OCI-M1 (cell line): ENCODE results near the gene KIF2C.
"Not testable (repeated sequence)": the region's sequence is repeated elsewhere in the genome, so short reads cannot be mapped to it uniquely, and the experiment has no call there.

ENCODE experiments used
- DNase-seq: peaks from one replicate; lab custom pipeline; 2025; lab: John Stamatoyannopoulos, UW

KIF2C gene

DNA sequence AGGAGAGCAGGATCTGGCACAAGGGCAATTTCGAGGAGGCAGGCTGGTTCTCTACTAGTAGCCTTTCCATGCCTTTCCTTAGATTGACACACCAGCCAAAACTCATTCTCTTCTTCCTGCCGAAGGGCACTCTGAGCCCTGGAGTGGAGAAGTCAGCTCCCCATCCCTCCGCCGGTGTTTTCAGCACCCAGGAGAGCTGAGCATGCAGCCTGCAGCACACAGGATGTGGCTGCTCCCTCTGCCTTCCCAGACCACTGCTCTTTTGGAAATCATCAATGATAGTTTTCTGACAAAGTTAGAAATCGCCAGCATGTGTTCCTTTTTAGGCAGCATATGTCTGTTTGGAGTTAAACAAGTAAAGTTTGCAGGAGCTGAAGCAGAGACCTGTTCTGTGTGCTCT, 20.3 kb upstream of the KIF2C start:
- DNase-seq, result no peak

DNA sequence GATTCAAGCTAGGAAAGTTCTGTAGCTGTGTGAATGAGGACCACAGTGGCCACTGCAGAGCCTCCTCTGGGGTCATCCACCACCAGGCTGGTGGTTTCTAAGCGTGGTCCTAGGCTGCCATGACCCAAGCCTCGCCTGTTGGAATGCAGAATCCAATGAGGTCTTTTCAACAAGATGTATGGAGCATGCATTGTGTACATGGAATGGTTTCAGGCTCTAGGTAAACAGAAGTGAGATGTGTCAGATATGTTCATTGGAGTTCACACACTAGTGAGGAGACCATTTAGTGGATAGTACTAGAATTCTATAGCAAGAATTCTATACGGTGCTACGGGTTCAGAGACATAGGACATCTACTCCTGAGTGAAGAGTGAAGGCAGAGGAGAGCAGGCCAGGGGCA, 19.4 kb upstream of the KIF2C start:
- no peak for DNase-seq

DNA sequence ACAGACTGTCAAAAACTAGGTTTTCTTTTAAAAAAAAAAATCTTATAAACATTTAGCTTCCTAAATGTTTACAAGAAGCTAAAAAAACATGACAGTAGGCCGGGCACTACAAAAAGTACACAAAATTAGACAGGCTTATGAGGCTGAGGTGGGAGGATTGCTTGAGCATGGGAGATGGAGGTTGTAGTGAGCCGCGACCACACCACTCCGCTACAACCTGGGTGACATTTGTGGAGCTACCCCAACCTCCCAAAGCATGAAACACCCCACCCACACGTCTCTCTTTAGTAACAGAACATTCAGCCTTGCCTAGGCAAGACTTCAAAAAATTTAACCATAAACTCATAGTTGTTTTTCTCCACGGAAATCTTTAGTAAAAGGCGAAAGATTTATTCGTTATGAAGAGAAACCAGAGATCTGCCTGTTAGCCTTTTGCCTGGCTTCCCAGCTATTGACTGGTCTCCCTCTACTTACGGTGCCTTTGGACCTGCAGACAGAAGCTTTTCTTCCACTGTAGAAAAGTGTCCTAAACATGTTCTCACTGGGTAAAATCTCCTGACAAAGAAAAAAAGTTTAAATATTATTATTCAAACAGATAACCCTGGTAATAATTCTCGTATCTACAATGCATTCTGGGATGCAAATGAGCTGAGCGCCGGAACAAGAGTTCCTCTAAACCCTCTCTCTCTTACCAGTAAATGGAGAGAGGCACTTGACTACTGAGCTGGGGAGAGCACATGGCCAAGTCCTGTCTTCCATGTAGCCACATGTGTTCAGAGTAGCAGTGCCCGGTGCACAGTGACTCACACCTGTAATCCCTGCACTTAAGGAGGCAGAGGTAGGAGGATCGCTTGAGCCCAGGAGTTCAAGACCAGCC, 17.9 kb upstream of the KIF2C start:
- DNase-seq, result peak; percentile 98

DNA sequence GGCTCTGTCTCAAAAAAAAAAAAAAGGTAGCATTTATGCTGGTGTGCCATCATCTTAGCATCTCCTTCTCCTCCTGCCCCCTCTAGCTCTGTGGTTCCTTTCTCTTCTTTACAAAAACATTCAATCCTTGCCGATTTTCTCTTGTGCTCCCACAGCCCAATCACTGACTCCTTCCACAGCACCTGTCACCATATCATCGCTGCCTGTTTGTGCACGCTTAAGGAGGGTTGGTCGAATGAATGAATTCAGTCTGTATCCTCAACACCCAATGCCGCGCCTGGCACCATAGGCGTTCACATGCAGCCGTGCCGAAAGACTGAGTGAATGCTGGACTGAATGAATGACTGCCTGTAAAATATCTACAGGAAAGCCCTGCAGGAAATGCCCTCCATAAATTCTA, 16.6 kb upstream of the KIF2C start:
- no peak for DNase-seq

DNA sequence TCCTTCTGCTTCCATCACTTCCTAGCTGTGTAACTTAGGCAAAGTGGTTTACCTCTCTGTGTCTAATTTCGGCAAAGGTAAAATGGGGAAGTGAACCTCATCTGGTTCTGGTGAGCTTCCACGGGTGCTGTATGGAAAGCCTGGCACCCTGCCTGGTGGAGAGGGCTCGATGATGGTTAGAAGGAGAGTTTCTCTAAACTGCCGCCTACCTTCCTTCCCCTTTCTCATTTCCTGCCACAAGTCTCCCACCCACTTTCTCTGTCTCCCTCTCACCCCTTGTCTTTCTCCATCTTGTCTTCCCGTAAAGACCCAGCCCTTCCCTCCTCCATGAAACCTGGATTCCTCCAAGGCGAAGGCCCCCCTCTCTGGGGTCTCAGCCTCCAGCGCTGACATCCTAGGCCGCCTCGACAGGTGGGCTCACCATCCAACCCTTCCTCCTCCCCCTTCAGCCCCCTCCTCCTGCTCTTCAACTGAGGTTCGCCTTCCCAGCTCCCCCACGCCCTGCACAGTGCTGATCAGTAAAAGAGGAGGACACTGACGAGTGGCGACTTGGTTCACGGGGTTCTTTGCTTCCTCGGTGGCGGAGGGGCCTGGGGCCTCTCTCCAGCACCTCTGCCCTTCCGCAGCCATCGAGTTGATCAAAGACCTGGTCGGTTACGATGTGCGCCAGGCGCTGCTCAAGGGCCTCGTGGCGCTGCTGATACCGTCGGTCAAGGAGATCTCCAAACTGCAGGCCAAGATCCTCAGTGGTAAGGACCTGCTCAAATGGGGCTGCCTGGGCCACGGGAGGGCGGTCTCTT, 15.9 kb upstream of the KIF2C start:
- peak; percentile 69 for DNase-seq

DNA sequence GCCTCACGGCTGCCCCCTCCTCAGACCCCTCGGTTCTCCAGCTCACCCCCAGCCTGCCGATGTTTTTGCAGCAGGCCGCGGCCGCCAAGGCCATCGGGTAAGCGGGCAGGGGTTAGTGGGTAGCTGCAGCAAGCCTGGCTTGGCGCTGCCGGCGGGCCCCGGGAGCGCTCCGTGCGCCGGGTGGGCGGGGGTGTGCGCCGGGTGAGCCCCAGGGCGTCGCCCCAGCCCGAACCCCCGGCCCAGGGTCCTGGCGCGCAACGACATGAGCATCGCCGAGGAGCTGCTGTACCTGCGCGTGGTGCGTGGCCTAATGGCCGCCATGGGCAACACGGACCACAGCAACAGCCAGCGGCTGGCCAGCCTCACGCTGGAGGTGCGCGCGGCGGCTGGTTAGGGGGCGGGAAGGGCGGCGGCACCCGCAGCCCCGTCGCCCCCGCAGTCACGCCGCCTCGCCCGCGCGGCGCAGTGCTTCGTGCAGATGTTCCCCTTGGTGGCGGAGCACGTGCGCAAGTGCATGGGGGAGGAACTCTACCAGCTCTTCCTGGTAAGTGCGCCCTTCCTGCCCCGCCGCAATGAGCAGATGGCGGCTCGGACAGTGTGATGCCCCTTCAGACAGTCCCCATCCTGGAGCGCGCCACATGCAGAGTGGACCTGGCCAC, 15.2 kb upstream of the KIF2C start:
- no peak for DNase-seq

DNA sequence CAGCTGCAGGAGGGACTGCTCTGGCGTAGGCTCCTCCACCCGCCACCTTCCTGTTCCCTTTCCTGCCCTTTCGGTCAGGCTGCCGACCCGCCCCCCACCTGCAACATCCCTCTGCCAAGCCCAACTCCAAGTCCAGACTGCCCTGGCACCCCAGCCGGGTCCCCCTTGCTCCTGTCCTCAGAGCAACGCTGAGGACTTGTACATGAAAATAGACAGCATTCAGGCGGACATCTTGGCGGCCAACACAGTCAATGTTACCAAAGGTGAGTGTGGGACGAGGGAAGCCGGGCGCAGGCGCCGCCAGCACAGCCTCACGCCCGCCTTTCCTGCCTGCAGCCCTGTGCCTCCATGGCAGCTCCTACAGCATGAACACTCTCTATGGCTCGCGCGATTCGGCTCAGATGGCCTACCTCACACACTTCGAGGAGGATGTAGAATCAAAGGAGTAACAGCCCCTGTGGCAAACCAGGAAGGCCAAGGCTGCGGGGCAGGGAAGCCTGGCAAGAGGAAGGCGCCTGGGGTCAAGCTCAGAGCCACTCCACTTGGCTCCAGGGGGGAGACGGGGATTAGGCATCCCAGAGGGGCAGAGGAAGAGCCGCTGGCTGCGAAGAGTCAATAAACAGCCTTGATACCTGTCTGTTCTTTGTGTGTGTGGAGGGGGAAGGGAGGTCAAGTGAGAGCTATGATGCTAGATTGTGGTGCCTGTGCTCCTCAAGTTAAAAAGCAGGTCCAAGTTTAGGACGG, 14.5 kb upstream of the KIF2C start:
- no peak for DNase-seq

DNA sequence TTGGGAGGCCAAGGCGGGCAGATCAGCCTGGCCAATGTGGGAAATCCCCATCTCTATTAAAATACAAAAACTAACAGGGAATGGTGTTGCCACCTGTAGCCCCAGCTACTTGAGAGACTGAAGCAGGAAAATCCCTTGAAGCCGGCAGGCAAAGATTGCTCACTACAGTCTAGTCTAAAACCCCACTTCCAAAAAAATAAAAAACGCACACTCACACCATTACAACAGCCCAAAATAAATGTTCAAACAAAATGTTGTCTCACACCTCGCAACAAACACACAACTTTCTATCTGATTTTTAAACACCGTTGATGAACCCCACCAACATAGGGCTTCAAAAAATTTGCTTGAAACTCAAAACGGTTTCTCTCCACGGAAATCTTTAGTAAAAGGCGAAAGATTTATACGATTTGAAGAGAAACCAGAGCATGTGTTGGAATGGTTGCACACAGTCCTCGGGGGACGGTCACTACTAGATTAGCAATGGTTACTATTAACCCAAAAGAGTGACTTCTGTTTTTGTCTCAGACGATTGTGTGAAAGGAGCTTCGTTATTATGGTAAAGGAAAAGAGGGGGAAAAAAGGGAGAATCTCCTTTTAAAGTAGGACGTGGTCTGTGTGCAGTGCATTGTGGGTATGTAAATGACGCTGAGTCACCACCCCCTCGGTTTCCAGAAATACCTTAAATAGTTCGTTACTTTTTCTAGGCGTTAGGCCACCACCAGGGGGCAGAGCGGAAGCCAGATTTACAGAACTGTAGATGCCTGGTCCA, 8.7 kb upstream of the KIF2C start, which contains the start of gene RNU5D-1:
TSS of gene RNU5D-1 (minus strand) at position 430 of the 772 bp plus-strand sequence.
- peak; percentile 98 for DNase-seq

DNA sequence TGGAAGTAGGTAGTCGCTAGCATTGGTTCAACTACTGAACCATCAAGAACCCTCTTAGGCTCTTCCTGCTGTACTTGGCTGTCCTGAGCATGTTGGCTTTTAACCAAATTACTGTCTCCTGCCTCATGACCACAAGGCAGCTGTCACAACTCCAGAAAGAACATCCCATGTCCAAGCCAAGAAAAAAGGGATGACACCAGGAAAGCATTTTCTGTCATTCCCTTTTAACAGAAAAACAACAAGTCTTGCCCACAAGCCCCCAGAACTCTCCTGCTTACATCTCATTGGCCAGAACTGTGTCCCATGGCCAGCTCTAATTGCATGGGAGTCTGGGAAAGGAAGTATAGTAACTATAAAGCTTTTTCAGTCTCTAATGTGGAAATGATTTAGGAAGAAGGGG, 6.3 kb upstream of the KIF2C start:
- DNase-seq, result peak; percentile 18

DNA sequence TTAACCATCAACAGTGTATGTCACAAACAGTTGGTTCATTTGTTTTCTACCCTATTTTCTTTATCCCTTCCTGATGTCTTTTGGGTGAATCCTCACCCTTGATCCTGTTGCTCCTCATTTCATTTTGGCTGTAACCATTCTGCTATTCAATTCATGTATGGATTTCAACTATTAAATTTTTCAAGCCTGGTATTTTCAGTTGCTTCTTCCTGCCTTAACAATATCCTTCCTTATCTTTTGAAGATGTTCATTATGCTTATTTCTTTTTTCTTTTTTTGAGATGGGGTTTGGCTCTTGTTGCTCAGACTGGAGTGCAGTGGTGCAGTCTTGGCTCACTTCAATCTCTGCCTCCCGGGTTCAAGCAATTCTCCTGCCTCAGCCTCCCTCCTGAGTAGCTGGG, 5.9 kb upstream of the KIF2C start:
- DNase-seq, result no peak

DNA sequence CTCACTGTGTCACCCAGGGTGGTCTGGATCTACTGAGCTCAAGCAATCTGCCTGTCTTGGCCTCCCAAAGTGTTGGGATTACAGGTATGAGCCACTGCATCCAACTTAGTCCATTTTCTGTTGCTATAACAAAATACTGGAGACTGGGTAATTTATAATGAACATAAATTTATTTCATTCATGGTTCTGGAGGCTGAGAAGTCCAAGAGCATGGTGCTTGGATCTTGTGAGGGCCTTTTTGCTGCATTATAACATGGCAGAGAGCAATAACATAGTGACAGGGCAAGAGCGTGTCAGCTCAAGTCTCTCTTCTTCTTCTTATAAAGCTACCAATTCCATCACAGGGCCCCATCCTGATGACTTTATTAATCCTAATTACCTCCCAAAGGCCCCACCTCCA, 3.6 kb upstream of the KIF2C start:
- DNase-seq, result no peak

DNA sequence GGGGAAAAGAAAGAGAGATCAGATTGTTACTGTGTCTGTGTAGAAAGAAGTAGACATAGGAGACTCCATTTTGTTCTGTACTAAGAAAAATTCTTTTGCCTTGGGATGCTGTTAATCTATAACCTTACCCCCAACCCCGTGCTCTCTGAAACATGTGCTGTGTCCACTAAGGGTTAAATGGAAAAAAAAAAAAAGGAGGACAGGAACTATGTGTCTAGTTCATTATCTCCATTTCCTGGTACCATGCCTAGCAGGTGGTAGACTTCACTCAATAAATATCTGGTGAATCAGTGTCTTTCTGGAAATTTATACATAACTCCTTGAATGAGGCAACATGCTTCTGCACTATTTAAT, 707 bp upstream of the KIF2C start:
- DNase-seq, result not testable (repeated sequence)

DNA sequence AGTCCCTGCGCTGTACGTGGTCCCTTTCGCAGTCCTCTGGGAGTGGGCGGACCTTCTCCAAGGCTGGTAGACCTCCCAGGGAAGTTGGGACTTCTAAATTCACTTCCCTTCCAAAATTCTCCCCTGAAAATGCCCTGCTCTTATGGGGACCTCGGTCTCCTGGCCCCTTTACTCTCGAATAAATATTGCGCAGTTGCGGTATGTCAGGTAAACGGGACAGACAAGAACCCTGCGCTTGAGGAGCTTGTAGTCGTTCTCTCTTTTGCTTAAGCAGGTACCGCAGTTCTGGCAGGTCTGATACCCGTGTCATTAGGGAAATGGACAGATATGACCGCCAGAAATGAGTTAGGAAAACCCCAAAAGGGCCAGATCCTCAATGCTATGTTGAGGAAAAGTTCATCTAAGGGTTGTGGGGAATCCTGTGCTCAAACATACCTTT, 561 bp downstream of the KIF2C start:
- DNase-seq, result peak; percentile 50

DNA sequence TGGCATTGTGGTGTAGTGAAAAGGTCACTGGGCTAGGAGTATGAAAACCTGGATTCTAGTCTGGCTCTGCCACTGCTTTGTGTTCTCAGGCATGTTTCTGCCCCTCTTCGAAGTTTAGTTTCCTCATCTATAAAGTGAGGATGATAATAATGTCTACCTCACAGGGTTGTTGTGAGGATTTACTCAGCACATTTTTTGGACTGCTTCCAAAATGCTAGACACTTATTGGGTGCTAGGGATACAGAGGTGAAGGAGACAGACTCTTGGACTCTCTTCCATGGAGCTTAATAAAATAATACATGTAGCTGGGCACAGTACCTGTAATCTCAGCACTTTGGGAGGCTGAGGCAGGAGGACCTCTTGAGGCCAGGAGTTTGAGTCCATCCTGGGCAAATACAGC, 3.6 kb downstream of the KIF2C start:
- no peak for DNase-seq

DNA sequence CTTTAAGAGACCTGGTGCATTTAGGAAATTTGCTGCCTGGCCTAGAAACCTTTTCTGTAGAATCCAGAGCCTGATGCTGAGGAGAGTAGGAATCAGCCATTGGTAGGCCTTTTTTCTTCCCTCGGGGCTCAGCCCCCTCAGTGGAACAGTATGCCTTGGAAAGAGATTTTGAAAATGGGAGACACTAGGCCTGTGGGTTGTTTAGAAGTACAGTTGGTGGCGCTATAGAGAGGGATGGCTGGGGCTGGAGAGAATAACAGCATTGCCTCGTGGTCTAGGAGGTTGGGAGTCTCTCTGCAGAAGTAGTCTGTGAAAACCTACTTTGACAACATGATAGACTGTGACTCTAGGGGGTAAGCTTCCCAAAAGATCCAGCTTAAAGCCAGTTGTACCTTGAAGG, 8.2 kb downstream of the KIF2C start:
- DNase-seq, result no peak

DNA sequence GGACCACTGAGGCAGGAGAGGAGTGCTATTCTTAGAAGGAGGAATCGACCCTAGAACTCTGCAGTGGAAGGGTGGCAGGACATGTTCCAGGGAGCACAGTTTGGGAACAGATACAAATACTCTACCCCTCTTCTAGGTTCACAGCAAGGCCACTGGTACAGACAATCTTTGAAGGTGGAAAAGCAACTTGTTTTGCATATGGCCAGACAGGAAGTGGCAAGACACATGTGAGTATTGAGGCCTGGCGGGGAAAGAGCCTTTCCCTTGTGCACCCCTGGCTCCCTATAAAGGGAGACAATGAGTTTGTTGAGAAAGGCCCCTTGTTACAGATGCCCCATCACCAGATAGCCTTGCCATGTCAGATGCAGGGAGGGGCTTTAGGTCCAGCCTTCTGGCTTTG, 17.8 kb downstream of the KIF2C start:
- DNase-seq, result no peak

DNA sequence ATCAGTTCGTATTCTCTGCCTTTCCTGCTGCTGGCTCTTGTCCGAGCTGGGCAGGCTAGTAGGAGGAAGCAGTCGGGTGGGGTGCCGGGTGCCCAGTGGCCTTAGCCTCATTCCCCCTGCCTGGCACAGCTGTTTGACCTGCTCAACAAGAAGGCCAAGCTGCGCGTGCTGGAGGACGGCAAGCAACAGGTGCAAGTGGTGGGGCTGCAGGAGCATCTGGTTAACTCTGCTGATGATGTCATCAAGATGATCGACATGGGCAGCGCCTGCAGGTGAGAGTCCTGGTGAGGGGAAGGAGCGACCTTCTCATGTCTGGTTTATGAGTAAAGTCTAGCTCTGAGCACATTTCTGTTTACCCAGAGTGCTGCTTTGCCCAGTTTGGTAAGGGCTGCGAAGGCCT, 19.4 kb downstream of the KIF2C start:
- no peak for DNase-seq

DNA sequence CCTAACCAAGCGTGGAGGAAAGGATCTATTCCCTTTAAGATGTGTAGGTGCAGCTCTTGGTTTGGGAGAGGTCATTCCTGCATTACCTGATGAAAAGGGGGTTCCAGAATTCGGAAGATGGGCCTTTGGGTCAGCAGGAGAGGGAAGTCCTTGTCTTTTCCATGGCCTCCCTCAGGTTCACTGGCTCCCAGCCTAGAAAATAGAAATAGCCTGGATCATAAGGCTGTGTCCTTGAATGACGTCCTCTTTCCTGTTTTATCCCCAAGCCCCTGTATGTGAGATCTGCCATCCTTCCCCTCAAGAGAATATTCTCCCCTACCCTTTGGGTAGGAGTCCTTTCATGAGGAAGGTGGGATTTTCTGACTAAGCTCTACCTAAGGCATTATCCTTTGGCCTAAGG, 21.2 kb downstream of the KIF2C start:
- DNase-seq, result no peak

DNA sequence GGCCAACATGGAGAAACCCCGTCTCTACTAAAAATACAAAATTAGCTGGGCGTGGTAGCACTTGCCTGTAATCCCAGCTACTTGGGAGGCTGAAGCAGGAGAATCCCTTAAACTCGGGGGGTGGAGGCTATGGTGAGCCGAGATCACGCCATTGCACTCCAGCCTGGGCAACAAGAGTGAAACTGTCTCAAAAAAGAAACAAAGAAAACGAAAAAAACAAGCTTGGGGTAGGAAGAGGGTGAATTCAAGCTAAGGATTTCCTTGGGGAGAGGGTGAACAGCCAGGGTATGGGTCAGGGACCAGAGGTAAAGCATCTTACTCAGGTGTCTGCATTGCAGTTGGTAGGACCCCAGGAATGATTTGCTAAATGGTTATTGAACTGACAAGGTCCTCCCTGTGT, 26.8 kb downstream of the KIF2C start:
- DNase-seq, result not testable (repeated sequence)

DNA sequence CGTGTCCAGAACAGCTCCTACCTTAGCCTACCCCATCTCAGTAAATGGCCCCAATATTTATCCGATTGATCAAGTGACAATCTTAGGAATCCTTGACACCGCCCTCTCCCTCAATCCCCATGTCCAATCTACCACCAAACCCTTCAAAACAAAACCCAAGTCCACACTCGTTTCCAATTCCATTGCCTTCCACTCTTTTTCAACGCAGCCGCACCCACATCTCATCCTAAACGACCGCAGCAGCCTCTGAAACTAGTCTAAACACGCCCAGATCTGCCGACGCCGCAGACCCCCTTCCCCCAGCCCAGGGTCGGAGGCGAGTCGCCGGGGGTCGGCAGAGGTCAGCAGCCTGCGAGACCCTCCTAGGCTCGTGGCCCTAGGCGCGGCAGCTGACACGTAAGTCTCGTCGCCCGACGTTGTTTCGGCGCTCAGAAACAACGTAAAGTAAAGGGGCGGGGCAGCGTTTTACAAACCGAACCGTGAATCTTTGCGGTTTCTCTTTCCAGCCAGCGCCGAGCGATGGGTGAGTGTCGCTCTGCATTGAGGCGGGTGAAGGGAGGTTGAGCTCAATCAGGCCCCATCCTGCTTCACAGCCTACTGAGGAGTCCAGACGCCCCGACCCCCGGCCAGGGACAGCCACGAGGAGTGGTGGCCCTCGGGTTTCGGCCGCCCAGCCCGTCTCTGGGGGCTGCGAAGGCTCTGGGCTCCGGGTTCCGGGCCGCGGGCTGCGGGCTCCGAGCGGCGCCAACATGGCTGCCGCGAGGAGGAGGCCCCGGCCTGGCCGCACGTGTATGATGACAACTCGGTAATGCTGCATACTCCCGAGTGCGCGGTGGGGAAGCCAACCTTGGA, 35.7 kb downstream of the KIF2C start, which contains the start of gene RPS8:
TSS of gene RPS8 (plus strand) at position 463 of the 852 bp plus-strand sequence. CDS start at position 520, 57 bp downstream.
- peak; percentile 96 for DNase-seq
